Measurements from ENCODE around the gene RNF186.

RNF186 gene

GRCh38 chr1:19768353-19769210 is 46.5 kb downstream of the RNF186 start:
- in situ Hi-C loops (cut with MboI; ENCODE audit: low sequenced_read_pairs): no loop called here

- in situ Hi-C loops (cut with MboI; ENCODE audit: low sequenced_read_pairs): no loop called here
These were observed 49.5 kb downstream of the RNF186 start for GRCh38 chr1:19765623-19766022.

DNA sequence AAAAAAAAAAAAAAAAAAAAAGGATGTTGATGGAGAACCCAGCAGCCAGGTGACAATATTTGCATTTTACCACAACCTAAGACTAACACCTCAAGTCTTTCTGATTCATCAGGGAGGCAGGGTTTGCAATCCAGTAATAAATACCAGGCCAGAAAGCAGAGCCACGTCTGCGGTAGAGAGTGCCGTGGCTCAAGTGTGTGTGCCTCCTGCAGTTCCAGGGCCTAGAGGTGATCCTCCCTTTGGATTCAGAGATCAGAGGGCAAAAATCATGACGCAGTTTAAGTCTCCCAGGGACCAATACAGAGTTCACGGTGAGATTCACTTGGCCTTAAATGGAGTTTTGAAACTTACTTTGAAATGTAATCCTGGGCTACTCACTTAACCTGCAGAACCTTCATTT is 50.2 kb downstream of the RNF186 start:
- in situ Hi-C loops (cut with MboI; ENCODE audit: low sequenced_read_pairs): no loop called here

Data from HL-60/S4 treated with phorbol 12-myristate 13-acetate at 8.2 ng/mL for 4 days and 3 days (cell line).